SK-N-SH (cell line): ENCODE results near the gene SLC39A13. TPM values are rescaled to one million over a fixed set of nuclear protein-coding genes. Genes with fewer than 3 reads are reported as not detected.

ENCODE experiments used
- CTCF ChIA-PET: fragments of 300-600, 350-600 bp; formaldehyde crosslinking; extraction: SDS; loops from one replicate; lab custom pipeline; 2021; lab: Yijun Ruan, JAX
- POLR2A ChIA-PET: fragments of 350-600 bp; sonication (Branson Sonifier 250); formaldehyde crosslinking; extraction: SDS; loops from one replicate; lab custom pipeline; 2020; ENCODE audit warnings: antibody characterized with exemption, inconsistent platforms; lab: Yijun Ruan, JAX
- DNase-seq: peaks from one replicate; pipeline ENCODE4 v3.0.0; 2012
- H2AFZ ChIP-seq: fragments of 200-600 bp; sonication (generic); 2 replicates; pipeline ENCODE4 v1.8.1; 2016; ENCODE audit warnings: antibody characterized with exemption, mild to moderate bottlenecking, low read depth
- H3F3A ChIP-seq: fragments of 200-600 bp; sonication (generic); replicated peaks from 2 replicates; pipeline ENCODE3; 2016; ENCODE audit warnings: antibody characterized with exemption, mild to moderate bottlenecking; ENCODE audit not compliant: insufficient read depth
- H3K27ac ChIP-seq, 2 experiments: fragments of 200-500 bp in 1 of 2; fragments of 200-600 bp in 1 of 2; sonication (Bioruptor generic) in 1 of 2; sonication (generic), shearing (Covaris generic) in 1 of 2; 2 replicates each; pipeline versions ENCODE4 v1.5.1 to v1.6.1; 2014 to 2016; ENCODE audit warnings: low read depth in 2 of 2, inconsistent platforms in 1 of 2, low read length in 1 of 2, mild to moderate bottlenecking in 1 of 2, mixed read lengths in 1 of 2
- H3K27me3 ChIP-seq: fragments of 200-600 bp; sonication (generic), shearing (Covaris generic); 2 replicates; pipeline ENCODE4 v1.6.1; 2016; ENCODE audit warnings: mixed run types; ENCODE audit not compliant: insufficient read depth
- H3K36me3 ChIP-seq, 2 experiments: fragments of 200-500 bp in 1 of 2; fragments of 200-600 bp in 1 of 2; sonication (Bioruptor generic) in 1 of 2; sonication (generic) in 1 of 2; replicated peaks in 1 of 2; 2 replicates each; pipeline versions ENCODE3 to v1.5.1; 2014 to 2016; ENCODE audit warnings: low read length in 1 of 2, mild to moderate bottlenecking in 1 of 2; ENCODE audit not compliant: insufficient read depth in 2 of 2, control insufficient read depth in 1 of 2
- H3K4me1 ChIP-seq, 2 experiments: fragments of 200-500 bp in 1 of 2; fragments of 200-600 bp in 1 of 2; sonication (Bioruptor generic) in 1 of 2; sonication (generic), shearing (Covaris generic) in 1 of 2; 2 replicates each; pipeline versions ENCODE4 v1.5.1 to v1.6.1; 2014 to 2016; ENCODE audit warnings: low read depth in 1 of 2, low read length in 1 of 2, mixed run types in 1 of 2; ENCODE audit not compliant: insufficient read depth in 2 of 2, control insufficient read depth in 1 of 2
- H3K4me2 ChIP-seq: fragments of 200-600 bp; sonication (generic), shearing (Covaris generic); 2 replicates; pipeline ENCODE4 v1.6.1; 2017; ENCODE audit warnings: mixed run types
- H3K4me3 ChIP-seq, 2 experiments: fragments of 200-500 bp in 1 of 2; fragments of 200-600 bp in 1 of 2; sonication (Bioruptor generic) in 1 of 2; sonication (generic), shearing (Covaris generic) in 1 of 2; 2 replicates each; pipeline versions ENCODE4 v1.5.1 to v1.8.1; 2014 to 2016; ENCODE audit warnings: low read depth in 2 of 2, inconsistent platforms in 1 of 2, low read length in 1 of 2, mild to moderate bottlenecking in 1 of 2, mixed read lengths in 1 of 2, moderate library complexity in 1 of 2
- H3K79me2 ChIP-seq: fragments of 200-600 bp; sonication (generic); 2 replicates; pipeline ENCODE4 v1.8.1; 2017; ENCODE audit warnings: mild to moderate bottlenecking; ENCODE audit not compliant: insufficient read depth
- H3K9ac ChIP-seq: fragments of 200-600 bp; sonication (generic); 2 replicates; pipeline ENCODE4 v1.6.1; 2017; ENCODE audit warnings: mixed run types
- H3K9me2 ChIP-seq: fragments of 200-600 bp; sonication (generic); 2 replicates; pipeline ENCODE4 v1.6.1; 2017; ENCODE audit warnings: mixed run types
- H3K9me3 ChIP-seq: fragments of 200-600 bp; sonication (generic); 2 replicates; pipeline ENCODE4 v1.6.1; 2017; ENCODE audit warnings: mixed run types, mild to moderate bottlenecking, moderate library complexity
- H4K20me1 ChIP-seq: fragments of 200-600 bp; sonication (generic); 2 replicates; pipeline ENCODE4 v1.6.1; 2017; ENCODE audit warnings: mild to moderate bottlenecking, mixed run types; ENCODE audit not compliant: insufficient read depth
- EP300 ChIP-seq, 2 experiments: IDR thresholded peaks; 2 replicates each; pipeline versions ENCODE4 v1.4.0 to v1.6.1; 2012; ENCODE audit warnings: borderline replicate concordance in 1 of 2, low read depth in 1 of 2, low read length in 1 of 2
- FOSL2 ChIP-seq: IDR thresholded peaks from 2 replicates; pipeline ENCODE4 v1.4.0; 2012; ENCODE audit warnings: low read depth, mild to moderate bottlenecking, moderate library complexity, borderline replicate concordance
- FOXJ3 ChIP-seq: sonication (generic); formaldehyde crosslinking; IDR thresholded peaks from 2 replicates; pipeline ENCODE4 v1.5.1; 2020; ENCODE audit warnings: mild to moderate bottlenecking, missing genetic modification reagents
- FOXM1 ChIP-seq: IDR thresholded peaks from 2 replicates; pipeline ENCODE4 v1.4.0; 2012; ENCODE audit warnings: low read depth, mild to moderate bottlenecking
- GABPA ChIP-seq: IDR thresholded peaks from 2 replicates; pipeline ENCODE4 v1.4.0; 2012; ENCODE audit warnings: low read depth, mild to moderate bottlenecking
- MEF2A ChIP-seq: IDR thresholded peaks from 2 replicates; pipeline ENCODE4 v1.4.0; 2012; ENCODE audit warnings: low read depth, borderline replicate concordance
- NFIC ChIP-seq: IDR thresholded peaks from 2 replicates; pipeline ENCODE4 v1.4.0; 2012; ENCODE audit warnings: borderline replicate concordance
- PBX3 ChIP-seq: IDR thresholded peaks from 2 replicates; pipeline ENCODE4; 2012
- POLR2AphosphoS5 ChIP-seq: IDR thresholded peaks from 2 replicates; pipeline ENCODE4 v1.6.1; 2012; ENCODE audit warnings: low read depth, low read length
- REST ChIP-seq: IDR thresholded peaks from 2 replicates; pipeline ENCODE4 v1.6.1; 2012; ENCODE audit warnings: mild to moderate bottlenecking, low read depth, low read length, moderate library complexity
- SIN3A ChIP-seq: IDR thresholded peaks from 2 replicates; pipeline ENCODE4 v1.6.1; 2012; ENCODE audit warnings: low read depth, mild to moderate bottlenecking, low read length, moderate library complexity, borderline replicate concordance
- TAF1 ChIP-seq: IDR thresholded peaks from 2 replicates; pipeline ENCODE4 v1.6.1; 2012; ENCODE audit warnings: low read depth, mild to moderate bottlenecking, low read length, moderate library complexity, borderline replicate concordance
- TEAD4 ChIP-seq: IDR thresholded peaks from 2 replicates; pipeline ENCODE4 v1.4.0; 2012; ENCODE audit warnings: mild to moderate bottlenecking, borderline replicate concordance; ENCODE audit not compliant: insufficient read depth
- USF1 ChIP-seq: IDR thresholded peaks from 2 replicates; pipeline ENCODE4 v1.4.0; 2012; ENCODE audit warnings: low read depth, borderline replicate concordance
- USF2 ChIP-seq: fragments of 150-350 bp; IDR thresholded peaks from 2 replicates; pipeline ENCODE4 v1.6.1; 2017; ENCODE audit warnings: antibody characterized with exemption, low read length, low read depth, borderline replicate concordance
- YY1 ChIP-seq: IDR thresholded peaks from 2 replicates; pipeline ENCODE4 v1.4.0; 2012; ENCODE audit warnings: low read depth, mild to moderate bottlenecking
- WGBS: methylation state at CpG from one replicate; pipeline ENCODE4 v1.1.6; 2017; ENCODE audit warnings: low lambda C conversion rate; 5-methylcytosine and 5-hydroxymethylcytosine counted together
- polyA plus RNA-seq, 3 experiments: library from polyadenylated mRNA; depleted of rRNA; stranded (reverse); fragments of >200 nt; gene quantifications; 2 replicates each; pipeline ENCODE4 v1.2.3, GENCODE V29; 2012

SLC39A13 gene
- polyA plus RNA-seq, 1 of the 3 experiments (the other 2 are of a cell fraction), result 65.5 TPM

GRCh38 chr11:47394050-47394321, 14.4 kb upstream of the SLC39A13 start:
- TF ChIP-seq USF1 (no peak), NFIC (no peak), SIN3A (no peak)
- no peaks in the 10 kb centered on the region for H4K20me1 ChIP-seq
- DNase-seq, result no peak
- no peaks in the 10 kb centered on the region for H3K9me3 ChIP-seq
- no peaks in the 10 kb centered on the region for H3K79me2 ChIP-seq
- 98% methylated on average over 9 of the region's 9 CpGs for WGBS
- H3K9ac ChIP-seq, result no peak overlapping the region
- no peaks in the 10 kb centered on the region for H3K9me2 ChIP-seq
- peaks cover 0 to 4% of the 10 kb centered on the region in 2 experiments; a peak in 1 of 4 replicates for H3K4me1 ChIP-seq
- H3K36me3 ChIP-seq, result no peaks in the 10 kb centered on the region
- H3K4me2 ChIP-seq, result no peak overlapping the region
- no peak overlapping the region for H3K4me3 ChIP-seq
- ChIA-PET CTCF (interaction anchor here (5.0 to 20.7 kb wide), 2 partner anchors 18 to 22 kb away, joined by 22 to 239 read pairs; no protein-coding TSS in a partner anchor), POLR2A (no interaction called here)
- H2AFZ ChIP-seq, result no peak overlapping the region
- no peaks in the 10 kb centered on the region for H3K27me3 ChIP-seq
- no peak overlapping the region for H3K27ac ChIP-seq
- no peaks in the 10 kb centered on the region for H3F3A ChIP-seq

- WGBS, result 93% methylated on average over 16 of the region's 39 CpGs
- no peaks in the 10 kb centered on the region for H4K20me1 ChIP-seq
- no peak for DNase-seq
- H2AFZ ChIP-seq, result no peak overlapping the region
- ChIA-PET POLR2A (no interaction called here), CTCF (interaction anchor here (5.0 to 20.7 kb wide), 2 partner anchors 17 to 23 kb away, joined by 22 to 239 read pairs; no protein-coding TSS in a partner anchor)
- no peaks in the 10 kb centered on the region for H3K36me3 ChIP-seq
- no peak overlapping the region for H3K9ac ChIP-seq
- no peak overlapping the region for H3K4me3 ChIP-seq
- TF ChIP-seq TEAD4, result no peak
- no peak for TF ChIP-seq MEF2A
- TF ChIP-seq FOSL2, result no peak
- TF ChIP-seq USF2, result no peak
- no peak for TF ChIP-seq TAF1
- TF ChIP-seq PBX3, result no peak
- TF ChIP-seq FOXM1, result no peak
- no peak for TF ChIP-seq POLR2AphosphoS5
- no peak for TF ChIP-seq SIN3A
- no peak for TF ChIP-seq EP300 (IDR thresholded peaks at IDR 0.05; ENCODE audit: borderline replicate concordance in 1 of 2, low read depth in 1 of 2, low read length in 1 of 2)
- no peak for TF ChIP-seq FOXJ3 (CRISPR knock-in tag)
- no peak for TF ChIP-seq YY1
- TF ChIP-seq REST, result no peak
- no peak for TF ChIP-seq GABPA
- TF ChIP-seq USF1, result no peak
- H3K4me1 ChIP-seq, result peaks cover 3 to 6% of the 10 kb centered on the region in 2 experiments; a peak in 2 of 4 replicates
- no peak overlapping the region for H3K27ac ChIP-seq
- no peaks in the 10 kb centered on the region for H3K9me2 ChIP-seq
- no peaks in the 10 kb centered on the region for H3K9me3 ChIP-seq
- no peak overlapping the region for H3K4me2 ChIP-seq
- H3K79me2 ChIP-seq, result no peaks in the 10 kb centered on the region
- peaks cover 2% of the 10 kb centered on the region for H3F3A ChIP-seq
- no peaks in the 10 kb centered on the region for H3K27me3 ChIP-seq
Observed at GRCh38 chr11:47394322-47395222, 13.8 kb upstream of the SLC39A13 start.
